Cardiac muscle cell (in vitro differentiated cells and primary cell): Measurements from ENCODE around the gene FSHB. TPM values are rescaled to one million over a fixed set of nuclear protein-coding genes. Genes with fewer than 3 reads are reported as not detected.

ENCODE experiments used
- DNase-seq, 2 donors: peaks; one replicate each; pipeline versions ENCODE4 v3.0.0 to v3.0.0-alpha.2; 2010 to 2017; ENCODE audit warnings: low read depth in 1 of 2, low spot score in 1 of 2
- H3K27ac ChIP-seq: fragments of 200-600 bp; sonication (generic); 2 replicates; pipeline ENCODE4 v1.5.1; 2016
- H3K27me3 ChIP-seq: fragments of 200-600 bp; sonication (generic); 2 replicates; pipeline ENCODE4 v1.6.0; 2016; ENCODE audit warnings: control low read depth
- H3K36me3 ChIP-seq: fragments of 200-600 bp; sonication (generic); 2 replicates; pipeline ENCODE4 v1.5.1; 2016; ENCODE audit warnings: control low read depth
- H3K4me1 ChIP-seq: fragments of 200-600 bp; sonication (generic); 2 replicates; pipeline ENCODE4 v1.8.1; 2017; ENCODE audit warnings: low read depth, mild to moderate bottlenecking, mixed run types
- H3K4me3 ChIP-seq: fragments of 200-600 bp; sonication (generic); 2 replicates; pipeline ENCODE4 v1.5.1; 2016; ENCODE audit warnings: mild to moderate bottlenecking
- H3K9me3 ChIP-seq: fragments of 200-600 bp; sonication (generic); 2 replicates; pipeline ENCODE4 v1.5.1; 2017; ENCODE audit warnings: low read depth, mild to moderate bottlenecking, control low read depth
- CTCF ChIP-seq: IDR thresholded peaks from 2 replicates; pipeline ENCODE4 v1.5.1; 2012; ENCODE audit warnings: low read depth, mild to moderate bottlenecking, low read length
- polyA plus RNA-seq: library from polyadenylated mRNA; unstranded; fragments of >200 nt; fragmentation: Nextera tagmentation; extraction: Ambion mirVana; gene quantifications from 2 replicates; pipeline ENCODE4 v1.2.1, GENCODE V29; 2016
- total RNA-seq: library from RNA; depleted of rRNA; stranded (reverse); fragments of >200 nt; gene quantifications from 2 replicates; pipeline ENCODE4 v1.2.3, GENCODE V29; 2016

The FSHB gene
- total and polyA plus RNA-seq, 2 experiments from 2014 or later = not detected

GRCh38 chr11:30282289-30282631, 51.4 kb downstream of the FSHB start:
- Histone ChIP-seq H3K4me1 (no peaks in the 10 kb centered on the region), H3K27me3 (no peaks in the 10 kb centered on the region), H3K4me3 (no peak overlapping the region), H3K36me3 (no peaks in the 10 kb centered on the region), H3K9me3 (no peaks in the 10 kb centered on the region), H3K27ac (no peak overlapping the region)
- no peak for DNase-seq
- TF ChIP-seq CTCF = no peak

Other genes starting within 250 kb of the FSHB start
- 1.4 and 7.1 TPM in 2 replicates for gene KCNA4, start 214.0 kb upstream of the FSHB start, total RNA-seq
- 1.5 and 5.6 TPM in 2 replicates for gene KCNA4, start 214.0 kb upstream of the FSHB start, polyA plus RNA-seq
- gene ARL14EP, start 92.1 kb downstream of the FSHB start, total RNA-seq = 16.6 and 25.6 TPM in 2 replicates
- gene ARL14EP, start 92.1 kb downstream of the FSHB start, polyA plus RNA-seq = 32.5 and 34.0 TPM in 2 replicates